ENCODE data around the gene ACSM3. TPM values are rescaled to one million over a fixed set of nuclear protein-coding genes. Genes with fewer than 3 reads are reported as not detected.

ACSM3 gene
- total and polyA plus RNA-seq, 3 donors from 2014 or later, result 41.1 to 120 (median 68.0) TPM

DNA sequence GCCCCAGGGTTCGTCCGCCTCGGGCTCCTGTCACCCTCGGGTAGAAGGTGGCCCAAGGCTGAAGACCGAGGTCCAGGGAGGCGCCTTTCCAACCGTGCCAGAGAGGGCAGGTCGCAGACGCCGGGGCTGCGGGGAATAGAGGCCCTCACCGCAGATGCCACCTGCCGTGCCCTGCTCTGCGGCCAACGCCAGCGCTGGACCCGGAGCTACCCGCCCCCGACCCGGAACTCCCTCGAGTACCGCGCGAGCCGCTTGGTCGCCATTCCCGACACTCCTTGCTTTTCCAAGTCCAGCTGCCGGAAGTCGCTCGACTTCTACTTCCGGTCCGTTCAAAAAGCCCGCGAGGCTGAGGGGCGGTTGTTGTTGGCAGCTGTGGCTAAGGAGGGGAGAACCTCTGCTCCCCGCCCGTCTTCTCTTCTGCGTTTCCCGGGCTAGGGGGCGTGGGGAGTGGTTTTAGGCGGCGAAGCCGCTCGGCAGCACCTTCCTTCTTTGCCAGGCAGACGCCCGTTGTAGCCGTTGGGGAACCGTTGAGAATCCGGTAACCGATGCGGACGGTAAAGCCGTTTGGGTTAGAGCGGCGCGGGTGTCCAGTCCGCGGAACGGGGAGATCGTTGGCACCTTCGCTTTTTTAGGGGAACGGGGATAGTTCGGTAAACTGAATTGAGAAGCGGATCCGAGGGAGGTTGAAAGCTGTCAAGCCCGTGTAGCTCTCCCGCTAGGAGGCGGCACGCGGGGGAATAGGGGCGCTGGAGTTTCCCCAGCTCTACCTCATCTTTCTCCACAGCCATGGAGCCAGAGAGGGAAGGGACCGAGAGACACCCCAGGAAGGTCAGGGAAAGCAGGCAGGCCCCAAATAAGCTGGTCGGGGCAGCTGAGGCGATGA is 42.6 kb downstream of the ACSM3 start, which contains the start of the genes ERI2 and REXO5:
Gene ERI2, minus strand, starts transcription at position 305 of the 883 bp plus-strand sequence. Its CDS starts 42 bp downstream, at position 263.
Gene REXO5, plus strand, starts transcription at position 360 of the 883 bp plus-strand sequence. Its CDS starts 427 bp downstream, at position 787.
- no peaks in the 10 kb centered on the region for H3K4me1 ChIP-seq
- peak within 1 kb of the TSS; percentile 74 to 89 for H3K4me3 ChIP-seq
- WGBS, 2 donors, result 0 to 1% methylated on average over 18 to 72 of the region's 74 CpGs
- TF ChIP-seq POLR2A (IDR thresholded peaks at IDR 0.05), result no peak
- TF ChIP-seq, protein P1, sequence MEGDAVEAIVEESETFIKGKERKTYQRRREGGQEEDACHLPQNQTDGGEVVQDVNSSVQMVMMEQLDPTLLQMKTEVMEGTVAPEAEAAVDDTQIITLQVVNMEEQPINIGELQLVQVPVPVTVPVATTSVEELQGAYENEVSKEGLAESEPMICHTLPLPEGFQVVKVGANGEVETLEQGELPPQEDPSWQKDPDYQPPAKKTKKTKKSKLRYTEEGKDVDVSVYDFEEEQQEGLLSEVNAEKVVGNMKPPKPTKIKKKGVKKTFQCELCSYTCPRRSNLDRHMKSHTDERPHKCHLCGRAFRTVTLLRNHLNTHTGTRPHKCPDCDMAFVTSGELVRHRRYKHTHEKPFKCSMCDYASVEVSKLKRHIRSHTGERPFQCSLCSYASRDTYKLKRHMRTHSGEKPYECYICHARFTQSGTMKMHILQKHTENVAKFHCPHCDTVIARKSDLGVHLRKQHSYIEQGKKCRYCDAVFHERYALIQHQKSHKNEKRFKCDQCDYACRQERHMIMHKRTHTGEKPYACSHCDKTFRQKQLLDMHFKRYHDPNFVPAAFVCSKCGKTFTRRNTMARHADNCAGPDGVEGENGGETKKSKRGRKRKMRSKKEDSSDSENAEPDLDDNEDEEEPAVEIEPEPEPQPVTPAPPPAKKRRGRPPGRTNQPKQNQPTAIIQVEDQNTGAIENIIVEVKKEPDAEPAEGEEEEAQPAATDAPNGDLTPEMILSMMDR (IDR thresholded peaks at IDR 0.05), result peak in 2 of 3 experiments; percentile 10 to 41
- H3K27ac ChIP-seq, result peak within 1 kb of the TSS; percentile 88 to 91
- no peaks in the 10 kb centered on the region for H3K9me3 ChIP-seq
- no peaks in the 10 kb centered on the region for H3K36me3 ChIP-seq (ENCODE audit: low read depth, missing control alignments)
- intact Hi-C loops (cut with DNase I; ENCODE audit: low total_unique reads), result no loop called here
- H3K27me3 ChIP-seq, result no peaks in the 10 kb centered on the region
- DNase-seq, result peak; percentile 95

DNA sequence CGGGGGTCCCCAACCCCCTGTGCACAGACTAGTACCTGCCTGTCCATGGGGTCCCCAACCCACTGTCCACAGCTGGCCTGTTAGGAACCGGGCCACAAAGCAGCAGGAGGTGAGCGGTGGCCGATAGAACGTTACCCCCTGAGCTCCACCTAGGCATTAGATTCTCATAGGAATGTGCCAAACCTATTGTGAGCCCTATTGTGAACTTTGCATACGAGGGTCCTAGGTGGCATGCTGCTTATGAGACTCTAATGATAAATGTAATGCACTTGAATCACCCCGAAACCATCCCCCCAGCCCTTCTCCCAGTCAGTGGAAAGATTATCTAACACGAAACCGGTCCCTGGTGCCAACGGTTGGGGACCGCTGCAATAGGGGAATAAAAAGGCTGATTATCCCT is 44.0 kb downstream of the ACSM3 start:
- 67 to 72% methylated on average over 11 of the region's 11 CpGs for WGBS, 2 donors

DNA sequence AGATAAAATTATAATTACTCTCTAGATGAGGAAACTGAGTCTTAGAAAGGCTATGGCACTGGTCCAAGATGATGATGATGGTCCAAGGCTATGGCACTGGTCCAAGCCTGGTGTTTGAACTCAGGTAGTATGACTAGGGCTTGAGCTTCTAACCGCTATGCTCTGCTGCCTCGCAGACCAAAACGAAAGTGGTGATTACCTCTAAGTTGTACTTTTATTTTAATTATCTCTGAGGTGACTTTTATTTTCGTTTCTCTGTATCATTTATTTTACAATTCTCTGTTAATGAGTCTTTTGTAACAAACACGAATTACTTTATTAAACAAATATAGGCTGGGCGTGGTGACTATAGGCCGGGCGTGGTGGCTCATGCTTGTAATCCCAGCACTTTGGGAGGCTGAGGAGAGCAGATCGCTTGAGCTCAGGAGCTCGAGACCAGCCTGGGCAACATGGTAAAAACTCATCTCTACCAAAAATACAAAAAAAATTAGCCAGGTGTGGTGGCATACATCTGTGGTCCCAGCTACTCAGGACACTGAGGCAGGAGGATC is 48.1 kb downstream of the ACSM3 start:
- intact Hi-C loops (cut with DNase I; ENCODE audit: low total_unique reads), result no loop called here
- H3K4me3 ChIP-seq, result no peak overlapping the region
- DNase-seq, result no peak
- H3K9me3 ChIP-seq, result no peaks in the 10 kb centered on the region
- no peaks in the 10 kb centered on the region for H3K36me3 ChIP-seq (ENCODE audit: low read depth, missing control alignments)
- H3K4me1 ChIP-seq, result no peaks in the 10 kb centered on the region
- no peaks in the 10 kb centered on the region for H3K27me3 ChIP-seq
- no peak for TF ChIP-seq POLR2A (IDR thresholded peaks at IDR 0.05)
- TF ChIP-seq, protein P1 (IDR thresholded peaks at IDR 0.05), result no peak
- H3K27ac ChIP-seq, result no peak overlapping the region
- WGBS, 2 donors, result 93% methylated on average over 10 of the region's 10 CpGs

More for the DNA sequence above, 44.0 kb downstream of the ACSM3 start:
- no peak overlapping the region for H3K4me3 ChIP-seq
- no peak for DNase-seq
- no peak for TF ChIP-seq POLR2A (IDR thresholded peaks at IDR 0.05)
- TF ChIP-seq, protein P1 (IDR thresholded peaks at IDR 0.05), result no peak
- no peaks in the 10 kb centered on the region for H3K27me3 ChIP-seq
- H3K4me1 ChIP-seq, result no peaks in the 10 kb centered on the region
- intact Hi-C loops (cut with DNase I; ENCODE audit: low total_unique reads), result no loop called here
- H3K9me3 ChIP-seq, result no peaks in the 10 kb centered on the region
- H3K36me3 ChIP-seq (ENCODE audit: low read depth, missing control alignments), result no peaks in the 10 kb centered on the region
- H3K27ac ChIP-seq, result peak overlapping the region in 1 of 2 donors; percentile 88

DNA sequence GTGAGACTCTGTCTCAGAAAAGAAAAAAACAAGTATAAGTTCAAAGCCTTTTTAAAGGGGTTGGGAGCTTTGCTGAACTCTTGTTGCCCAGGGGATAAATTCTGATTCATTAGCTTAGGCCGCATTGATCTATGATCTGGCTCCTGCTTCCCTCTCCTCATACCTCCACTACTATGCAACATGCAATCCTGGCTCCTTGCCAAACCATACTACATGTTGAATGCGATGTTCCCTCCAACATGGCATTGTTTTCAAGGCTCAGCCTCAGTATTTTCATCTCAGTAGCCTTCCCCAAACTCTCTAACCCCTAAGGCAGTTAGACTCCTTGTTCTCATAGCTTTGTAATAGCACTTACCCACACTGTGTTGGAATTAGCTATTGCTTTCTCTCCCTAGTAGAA is 48.7 kb downstream of the ACSM3 start:
- Histone ChIP-seq H3K36me3 (ENCODE audit: low read depth, missing control alignments) (no peaks in the 10 kb centered on the region), H3K27ac (no peak overlapping the region), H3K4me1 (no peaks in the 10 kb centered on the region), H3K9me3 (no peaks in the 10 kb centered on the region), H3K27me3 (no peaks in the 10 kb centered on the region), H3K4me3 (no peak overlapping the region)
- intact Hi-C loops (cut with DNase I; ENCODE audit: low total_unique reads), result no loop called here
- no peak for TF ChIP-seq POLR2A (IDR thresholded peaks at IDR 0.05)
- TF ChIP-seq, protein P1 (IDR thresholded peaks at IDR 0.05), result no peak
- no peak for DNase-seq
- WGBS, 2 donors, result 89 to 94% methylated on average over 2 of the region's 2 CpGs

All from testis (tissue), 3 donors.